Hepatocyte (in vitro differentiated cells): ENCODE results near the gene ENOPH1.

ENCODE experiments used
- CTCF ChIP-seq: fragments of 200-600 bp; sonication (generic); IDR thresholded peaks from 2 replicates; pipeline ENCODE4 v1.5.1; 2016; ENCODE audit warnings: antibody characterized with exemption, mild to moderate bottlenecking; ENCODE audit not compliant: poor library complexity
- EZH2 ChIP-seq: fragments of 200-600 bp; sonication (generic); IDR thresholded peaks from 2 replicates; pipeline ENCODE4 v1.6.1; 2016; ENCODE audit warnings: antibody characterized with exemption, mild to moderate bottlenecking, borderline replicate concordance

GRCh38 chr4:82415922-82416365 lies 14.4 kb upstream of the ENOPH1 start:
- TF ChIP-seq CTCF (no peak), EZH2 (no peak)
